Keratinocyte (primary cell): ENCODE results near the gene ACTN1. TPM values are rescaled to one million over a fixed set of nuclear protein-coding genes. Genes with fewer than 3 reads are reported as not detected.

ENCODE experiments used
- DNase-seq: peaks from one replicate; pipeline ENCODE4 v3.0.0-alpha.2; 2011; ENCODE audit warnings: low read depth, missing footprints, low spot score
- FAIRE-seq: peaks from 2 replicates; lab custom pipeline; 2011; peaks lifted over from hg19 to GRCh38; lab: Jason Lieb, UNC
- H2AFZ ChIP-seq: 2 replicates; pipeline ENCODE4 v1.6.0; 2012; ENCODE audit warnings: low read length, control low read depth, inconsistent platforms; ENCODE audit not compliant: control insufficient read depth
- H3K27ac ChIP-seq: 2 replicates; pipeline ENCODE4 v1.5.1; 2011; ENCODE audit warnings: low read length; ENCODE audit not compliant: control insufficient read depth, insufficient read depth
- H3K27me3 ChIP-seq: 3 replicates; pipeline ENCODE4 v1.6.0; 2011; ENCODE audit warnings: low read length; ENCODE audit not compliant: control insufficient read depth, insufficient read depth; ENCODE audit errors: extremely low read depth
- H3K36me3 ChIP-seq, 2 experiments: 2 replicates in 1 of 2; 3 replicates in 1 of 2; pipeline ENCODE4 v1.5.1; 2011; ENCODE audit warnings: low read length in 2 of 2, mild to moderate bottlenecking in 1 of 2; ENCODE audit not compliant: control insufficient read depth in 2 of 2, insufficient read depth in 2 of 2; ENCODE audit errors: extremely low read depth in 1 of 2
- H3K4me1 ChIP-seq: 3 replicates; pipeline ENCODE4 v1.5.1; 2011; ENCODE audit warnings: low read length; ENCODE audit not compliant: control insufficient read depth, insufficient read depth; ENCODE audit errors: extremely low read depth
- H3K4me2 ChIP-seq: 3 replicates; pipeline ENCODE4 v1.6.0; 2011; ENCODE audit warnings: low read depth, low read length; ENCODE audit not compliant: control insufficient read depth, insufficient read depth; ENCODE audit errors: extremely low read depth
- H3K4me3 ChIP-seq, 3 experiments: fragments of 200-600 bp in 1 of 3; sonication (generic) in 1 of 3; 2 replicates in 2 of 3; 3 replicates in 1 of 3; pipeline ENCODE4 v1.5.1; 2011 to 2016; ENCODE audit warnings: low read length in 3 of 3, mild to moderate bottlenecking in 3 of 3, control low read depth in 2 of 3, inconsistent platforms in 1 of 3, low read depth in 1 of 3, mixed read lengths in 1 of 3, mixed run types in 1 of 3, moderate library complexity in 1 of 3; ENCODE audit not compliant: control insufficient read depth in 2 of 3, insufficient read depth in 2 of 3; ENCODE audit errors: extremely low read depth in 1 of 3
- H3K79me2 ChIP-seq: 2 replicates; pipeline ENCODE4 v1.6.0; 2012; ENCODE audit warnings: low read length; ENCODE audit not compliant: control insufficient read depth, insufficient read depth
- H3K9ac ChIP-seq: 3 replicates; pipeline ENCODE4 v1.6.0; 2011; ENCODE audit warnings: low read length; ENCODE audit not compliant: control insufficient read depth, insufficient read depth; ENCODE audit errors: extremely low read depth
- H3K9me1 ChIP-seq: 3 replicates; pipeline ENCODE4 v1.6.0; 2011; ENCODE audit warnings: low read length; ENCODE audit not compliant: control insufficient read depth, insufficient read depth; ENCODE audit errors: extremely low read depth
- H3K9me3 ChIP-seq: 2 replicates; pipeline ENCODE4 v1.5.1; 2012; ENCODE audit warnings: low read depth, low read length; ENCODE audit not compliant: control insufficient read depth
- H4K20me1 ChIP-seq: 3 replicates; pipeline ENCODE4 v1.6.0; 2011; ENCODE audit warnings: low read length; ENCODE audit not compliant: control insufficient read depth, insufficient read depth; ENCODE audit errors: extremely low read depth
- EZH2 ChIP-seq: IDR thresholded peaks from one replicate; pipeline ENCODE4 v1.6.1; 2012; ENCODE audit warnings: inconsistent platforms, mild to moderate bottlenecking, low read length, moderate library complexity
- dilution Hi-C: fragments of 300-500 bp; cut with MboI; formaldehyde crosslinking; loops from one replicate; pipeline ENCODE4 v1.7.0; 2020; ENCODE audit warnings: low sequenced_read_pairs; ENCODE audit not compliant: extremely low pct_ligation_motif_present
- polyA minus RNA-seq, 3 experiments: library from RNA; depleted of rRNA, polyadenylated mRNA; stranded (reverse); fragments of >200 nt; gene quantifications; 1 replicate in 1 of 3; 2 replicates in 1 of 3; 3 replicates in 1 of 3; pipeline ENCODE4 v1.2.3, GENCODE V29; 2011
- polyA plus RNA-seq, 5 experiments: library from polyadenylated mRNA; depleted of rRNA in 3 of 5; stranded (reverse) in 3 of 5; stranded (forward) in 1 of 5; unstranded in 1 of 5; fragments of >200 nt; gene quantifications; 1 replicate in 1 of 5; 2 replicates in 3 of 5; 3 replicates in 1 of 5; pipeline versions ENCODE4 v1.2.1 to v1.2.3, GENCODE V29; 2011 to 2012; ENCODE audit warnings: missing spikeins in 2 of 5, low read depth in 1 of 5, low replicate concordance in 1 of 5
- TF ChIP-seq, protein P1 (sequence below), 3 experiments: IDR thresholded peaks in 1 of 3; conservative IDR thresholded peaks in 1 of 3; optimal IDR thresholded peaks in 1 of 3; 2 replicates in 2 of 3; 3 replicates in 1 of 3; pipeline versions ENCODE3 to v1.5.1; 2011; ENCODE audit warnings: low read length in 3 of 3, mild to moderate bottlenecking in 3 of 3, moderate library complexity in 2 of 3, control low read depth in 1 of 3, inconsistent platforms in 1 of 3; ENCODE audit not compliant: insufficient read depth in 2 of 3; ENCODE audit errors: extremely low read depth in 1 of 3

The ACTN1 gene
- polyA plus RNA-seq = 394 to 1,027 TPM (median 558 TPM) in 3 replicates
- 195 TPM for polyA plus RNA-seq (2011; ENCODE audit: low read depth)
- 508 and 647 TPM in 2 replicates for polyA plus RNA-seq (2011; cell fraction: cytosol; rRNA removed)
- 807 and 940 TPM in 2 replicates for polyA plus RNA-seq (2011; cell fraction: nucleus; rRNA removed)
- polyA plus RNA-seq (2012; ENCODE audit: low replicate concordance) = 200 and 858 TPM in 2 replicates
- 613 to 2,215 TPM (median 836 TPM) in 3 replicates for polyA minus RNA-seq
- polyA minus RNA-seq (2011; cell fraction: cytosol; rRNA and poly(A)+ RNA removed) = 1,064 TPM
- 724 and 945 TPM in 2 replicates for polyA minus RNA-seq (2011; cell fraction: nucleus; rRNA and poly(A)+ RNA removed)

DNA sequence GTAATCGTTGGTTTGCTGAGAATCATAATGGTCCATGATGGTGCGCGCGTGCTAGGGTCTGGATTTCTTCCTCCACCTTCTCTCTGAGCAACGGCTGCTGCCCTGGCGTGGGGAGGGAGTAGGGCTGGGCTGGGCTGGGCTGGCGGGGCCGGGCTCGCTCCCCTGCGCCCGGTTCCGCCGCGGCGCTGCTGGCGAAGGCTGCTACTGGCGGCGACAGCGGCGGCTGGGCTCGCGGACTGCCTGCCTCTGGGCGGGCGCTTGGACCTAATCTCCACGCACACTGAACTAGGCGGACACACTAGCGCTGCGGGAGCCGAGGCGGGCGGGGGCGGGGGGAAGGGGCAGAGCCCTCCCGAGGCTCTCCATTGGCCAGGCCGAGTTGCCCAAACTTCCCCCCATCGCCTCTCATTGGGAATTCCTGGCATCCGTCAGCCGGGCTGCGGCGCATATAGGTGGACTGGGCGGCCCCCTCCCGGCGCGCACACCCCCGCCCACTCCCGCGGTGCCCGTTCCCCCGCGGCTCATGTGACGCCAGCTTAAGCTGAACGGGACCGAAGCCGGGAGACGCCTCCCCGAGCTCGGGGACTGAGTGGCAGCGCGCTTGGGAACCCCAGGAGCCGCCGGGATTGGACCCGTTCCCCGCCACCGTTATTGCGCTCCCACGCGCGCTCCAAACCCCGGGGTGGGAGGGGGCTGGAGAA is at the start of gene ACTN1:
Gene ACTN1, minus strand, starts transcription at position 282 of the 701 bp plus-strand sequence. Its CDS starts 246 bp downstream, at position 36.
- Histone ChIP-seq H3K4me3 (peak within 1 kb of the TSS; percentile 86 to 92 (median 91)), H3K27ac (peak within 1 kb of the TSS; percentile 87), H3K79me2 (peaks cover 49% of the 10 kb centered on the region), H3K9me3 (no peaks in the 10 kb centered on the region), H3K9ac (peak within 1 kb of the TSS; percentile 91), H3K4me1 (peaks cover 50% of the 10 kb centered on the region), H3K27me3 (no peaks in the 10 kb centered on the region), H2AFZ (peak within 1 kb of the TSS; percentile 53), H3K4me2 (peak within 1 kb of the TSS; percentile 96), H4K20me1 (peaks cover 18% of the 10 kb centered on the region), H3K36me3 (peaks cover 9 to 31% of the 10 kb centered on the region in 2 experiments), H3K9me1 (peaks cover 5% of the 10 kb centered on the region)
- TF ChIP-seq, protein P1, sequence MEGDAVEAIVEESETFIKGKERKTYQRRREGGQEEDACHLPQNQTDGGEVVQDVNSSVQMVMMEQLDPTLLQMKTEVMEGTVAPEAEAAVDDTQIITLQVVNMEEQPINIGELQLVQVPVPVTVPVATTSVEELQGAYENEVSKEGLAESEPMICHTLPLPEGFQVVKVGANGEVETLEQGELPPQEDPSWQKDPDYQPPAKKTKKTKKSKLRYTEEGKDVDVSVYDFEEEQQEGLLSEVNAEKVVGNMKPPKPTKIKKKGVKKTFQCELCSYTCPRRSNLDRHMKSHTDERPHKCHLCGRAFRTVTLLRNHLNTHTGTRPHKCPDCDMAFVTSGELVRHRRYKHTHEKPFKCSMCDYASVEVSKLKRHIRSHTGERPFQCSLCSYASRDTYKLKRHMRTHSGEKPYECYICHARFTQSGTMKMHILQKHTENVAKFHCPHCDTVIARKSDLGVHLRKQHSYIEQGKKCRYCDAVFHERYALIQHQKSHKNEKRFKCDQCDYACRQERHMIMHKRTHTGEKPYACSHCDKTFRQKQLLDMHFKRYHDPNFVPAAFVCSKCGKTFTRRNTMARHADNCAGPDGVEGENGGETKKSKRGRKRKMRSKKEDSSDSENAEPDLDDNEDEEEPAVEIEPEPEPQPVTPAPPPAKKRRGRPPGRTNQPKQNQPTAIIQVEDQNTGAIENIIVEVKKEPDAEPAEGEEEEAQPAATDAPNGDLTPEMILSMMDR (optimal IDR thresholded peaks at IDR 0.05 in 1 of 3, IDR thresholded peaks at IDR 0.05 in 1 of 3, conservative IDR thresholded peaks at IDR 0.05 in 1 of 3; ENCODE audit: extremely low read depth in 1 of 3, insufficient read depth in 2 of 3, low read length in 3 of 3) = no peak
- TF ChIP-seq EZH2 = no peak
- peak; percentile 77 for DNase-seq
- FAIRE-seq = no peak
- dilution Hi-C loops = no loop called here

DNA sequence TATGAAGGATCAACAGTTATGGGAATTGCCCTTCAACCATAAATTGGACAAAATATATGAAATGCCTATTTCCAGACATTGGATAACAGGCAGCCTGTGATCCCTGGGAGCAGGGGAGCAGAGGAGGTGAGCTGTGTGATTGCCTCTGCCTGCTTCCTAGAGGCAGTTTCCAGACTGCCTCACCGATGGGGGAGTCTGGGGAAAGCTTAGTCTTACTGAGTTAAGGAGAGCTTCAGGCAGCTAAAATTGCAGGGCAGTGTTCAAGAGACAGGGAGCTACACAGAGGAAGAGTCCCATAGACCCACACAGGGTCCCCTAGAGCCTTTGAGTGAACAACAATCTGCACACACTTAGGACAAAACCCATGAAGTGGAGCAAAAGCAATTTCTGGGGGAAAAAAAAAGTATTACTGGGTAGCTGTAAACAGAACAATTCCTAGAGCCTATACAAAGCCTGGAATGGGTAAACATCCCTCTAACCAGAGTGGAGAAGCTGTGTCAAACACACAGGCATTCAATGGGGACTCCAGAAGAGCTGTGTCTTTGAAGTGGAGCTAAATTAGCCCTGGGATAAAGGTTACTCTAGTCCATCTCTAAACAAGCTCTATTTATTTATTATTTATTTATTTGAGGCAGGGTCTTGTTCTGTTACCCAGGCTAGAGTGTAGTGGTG is 48.3 kb upstream of the ACTN1 start:
- Histone ChIP-seq H3K4me3 (no peak overlapping the region), H3K4me2 (no peak overlapping the region), H4K20me1 (no peaks in the 10 kb centered on the region), H3K9ac (no peak overlapping the region), H3K9me1 (no peaks in the 10 kb centered on the region), H3K4me1 (no peaks in the 10 kb centered on the region), H3K27me3 (no peaks in the 10 kb centered on the region), H3K36me3 (no peaks in the 10 kb centered on the region), H3K9me3 (no peaks in the 10 kb centered on the region), H3K79me2 (no peaks in the 10 kb centered on the region), H3K27ac (no peak overlapping the region), H2AFZ (no peak overlapping the region)
- DNase-seq (no peak), FAIRE-seq (no peak)
- dilution Hi-C loops = no loop called here
- no peak for TF ChIP-seq EZH2
- TF ChIP-seq, protein P1 (optimal IDR thresholded peaks at IDR 0.05 in 1 of 3, IDR thresholded peaks at IDR 0.05 in 1 of 3, conservative IDR thresholded peaks at IDR 0.05 in 1 of 3; ENCODE audit: extremely low read depth in 1 of 3, insufficient read depth in 2 of 3, low read length in 3 of 3) = no peak
